MV-4-11 (cell line): ENCODE results near the gene LRAT.

Experiments used
- DNase-seq: peaks from one replicate; lab custom pipeline; 2025; lab: John Stamatoyannopoulos, UW

Gene LRAT

GRCh38 chr4:154778264-154778663, 34.5 kb downstream of the LRAT start:
- no peak for DNase-seq

GRCh38 chr4:154779362-154779947, 35.7 kb downstream of the LRAT start:
- no peak for DNase-seq

- DNase-seq: no peak
Observed at GRCh38 chr4:154781126-154781982, 37.6 kb downstream of the LRAT start, which contains the start of gene RBM46. RBM46 (plus strand) TSS chr4:154781272; CDS start chr4:154796753, 15,481 bp downstream.

- no peak for DNase-seq
Observed at GRCh38 chr4:154781983-154782293, 38.1 kb downstream of the LRAT start.
